Measurements from ENCODE around the gene POU2F2. TPM values are rescaled to one million over a fixed set of nuclear protein-coding genes. Genes with fewer than 3 reads are reported as not detected.

POU2F2 gene
- 0.32 to 0.80 TPM (median 0.58 TPM) in 5 replicates for total RNA-seq (2022; extraction: Qiagen RNA extraction)

GRCh38 chr19:42132030-42132628 is at the start of gene POU2F2:
Gene POU2F2, minus strand, starts transcription at chr19:42132446. Its CDS starts 35 bp downstream, at chr19:42132411.

GRCh38 chr19:42075616-42076379 is 56.4 kb downstream of the POU2F2 start, which contains the start of gene ZNF574:
Gene ZNF574, plus strand, starts transcription at chr19:42076166. Its CDS starts 2,441 bp downstream, at chr19:42078607.

GRCh38 chr19:42069619-42070351 is 62.5 kb downstream of the POU2F2 start, which contains the start of gene GRIK5:
Gene GRIK5, minus strand, starts transcription at chr19:42070206. Its CDS starts 4,436 bp downstream, at chr19:42065770.

Other genes with a start within 250 kb of the POU2F2 start
- gene ARHGEF1, start 249.3 kb downstream of the POU2F2 start, total RNA-seq (2022; extraction: Qiagen RNA extraction) = 73.8 to 121 TPM (median 110 TPM) in 5 replicates
- 0.21 to 0.37 TPM (median 0.30 TPM) in 5 replicates for gene ERFL, start 204.0 kb downstream of the POU2F2 start, total RNA-seq (2022; extraction: Qiagen RNA extraction)
- 176 to 234 TPM (median 210 TPM) in 5 replicates for gene RABAC1, start 173.1 kb downstream of the POU2F2 start, total RNA-seq (2022; extraction: Qiagen RNA extraction)
- 2.9 to 5.9 TPM (median 4.7 TPM) in 5 replicates for gene ATP1A3, start 138.2 kb downstream of the POU2F2 start, total RNA-seq (2022; extraction: Qiagen RNA extraction)
- 0.21 to 0.85 TPM (median 0.43 TPM) in 5 replicates for gene GRIK5, start 62.2 kb downstream of the POU2F2 start, total RNA-seq (2022; extraction: Qiagen RNA extraction)
- gene ZNF574, start 56.3 kb downstream of the POU2F2 start, total RNA-seq (2022; extraction: Qiagen RNA extraction) = 27.5 to 39.1 TPM (median 36.6 TPM) in 5 replicates
- gene DEDD2, start 85.2 kb upstream of the POU2F2 start, total RNA-seq (2022; extraction: Qiagen RNA extraction) = 43.9 to 67.3 TPM (median 59.2 TPM) in 5 replicates
- gene ZNF526, start 87.9 kb upstream of the POU2F2 start, total RNA-seq (2022; extraction: Qiagen RNA extraction) = 14.7 to 21.8 TPM (median 20.5 TPM) in 5 replicates
- 98.2 to 161 TPM (median 151 TPM) in 5 replicates for gene GSK3A, start 110.2 kb upstream of the POU2F2 start, total RNA-seq (2022; extraction: Qiagen RNA extraction)
- 93.6 to 136 TPM (median 133 TPM) in 5 replicates for gene ERF, start 122.7 kb upstream of the POU2F2 start, total RNA-seq (2022; extraction: Qiagen RNA extraction)
- 29.7 to 57.5 TPM (median 53.9 TPM) in 5 replicates for gene CIC, start 136.8 kb upstream of the POU2F2 start, total RNA-seq (2022; extraction: Qiagen RNA extraction)
- 3.4 to 4.5 TPM (median 3.6 TPM) in 5 replicates for gene PRR19, start 169.7 kb upstream of the POU2F2 start, total RNA-seq (2022; extraction: Qiagen RNA extraction)
- 117 to 151 TPM (median 136 TPM) in 5 replicates for gene PAFAH1B3, start 170.2 kb upstream of the POU2F2 start, total RNA-seq (2022; extraction: Qiagen RNA extraction)
- gene TMEM145, start 180.9 kb upstream of the POU2F2 start, total RNA-seq (2022; extraction: Qiagen RNA extraction) = 2.2 to 4.2 TPM (median 3.6 TPM) in 5 replicates
- 19.7 to 32.1 TPM (median 27.4 TPM) in 5 replicates for gene MEGF8, start 193.2 kb upstream of the POU2F2 start, total RNA-seq (2022; extraction: Qiagen RNA extraction)